DOHH2 (cell line): ENCODE measurements around the gene SLC22A31.
"Not testable (repeated sequence)": the region's sequence is repeated elsewhere in the genome, so short reads cannot be mapped to it uniquely, and the experiment has no call there.

Source experiments
- H3F3A ChIP-seq: fragments of 200-600 bp; sonication (generic), shearing (Covaris generic); 2 replicates; pipeline ENCODE4 v1.6.0; 2016; ENCODE audit warnings: antibody characterized with exemption, mild to moderate bottlenecking; ENCODE audit not compliant: control insufficient read depth, insufficient read depth
- H3K27ac ChIP-seq: fragments of 200-600 bp; sonication (generic); 2 replicates; pipeline ENCODE4 v1.5.1; 2014; ENCODE audit warnings: low read depth, mild to moderate bottlenecking, low read length, moderate library complexity
- H3K27me3 ChIP-seq: fragments of 200-600 bp; sonication (generic); 2 replicates; pipeline ENCODE4 v1.6.1; 2014; ENCODE audit warnings: mild to moderate bottlenecking, low read length, mixed read lengths; ENCODE audit not compliant: control insufficient read depth
- H3K36me3 ChIP-seq: fragments of 200-600 bp; sonication (generic); 2 replicates; pipeline ENCODE4 v1.6.1; 2014; ENCODE audit warnings: mild to moderate bottlenecking, low read length, moderate library complexity, mixed read lengths; ENCODE audit not compliant: control insufficient read depth
- H3K4me1 ChIP-seq: fragments of 200-600 bp; sonication (generic); 2 replicates; pipeline ENCODE4 v1.6.1; 2014; ENCODE audit warnings: mild to moderate bottlenecking, low read length, mixed read lengths; ENCODE audit not compliant: control insufficient read depth
- H3K4me2 ChIP-seq: fragments of 200-600 bp; sonication (generic); 2 replicates; pipeline ENCODE4 v1.6.0; 2014; ENCODE audit warnings: mild to moderate bottlenecking, low read length, moderate library complexity
- H3K4me3 ChIP-seq: fragments of 200-600 bp; sonication (generic); 2 replicates; pipeline ENCODE4 v1.5.1; 2014; ENCODE audit warnings: mild to moderate bottlenecking, low read length, mixed read lengths
- H3K79me2 ChIP-seq: fragments of 200-600 bp; sonication (generic); 2 replicates; pipeline ENCODE4 v1.6.1; 2014; ENCODE audit warnings: mild to moderate bottlenecking, low read length, mixed read lengths; ENCODE audit not compliant: control insufficient read depth
- H3K9me2 ChIP-seq: fragments of 200-600 bp; sonication (generic); replicated peaks from 2 replicates; pipeline ENCODE4 v1.6.1; 2014; ENCODE audit warnings: mild to moderate bottlenecking, low read length, mixed read lengths; ENCODE audit not compliant: control insufficient read depth
- H3K9me3 ChIP-seq: fragments of 200-600 bp; sonication (generic); 2 replicates; pipeline ENCODE4 v1.6.1; 2014; ENCODE audit warnings: antibody characterized with exemption, low read length, mixed read lengths; ENCODE audit not compliant: control insufficient read depth, insufficient read depth
- H4K20me1 ChIP-seq: fragments of 200-600 bp; sonication (generic); 2 replicates; pipeline ENCODE4 v1.6.0; 2014; ENCODE audit warnings: low read depth, mild to moderate bottlenecking, antibody characterized with exemption, low read length, moderate library complexity; ENCODE audit not compliant: control insufficient read depth, insufficient read depth
- EZH2phosphoT487 ChIP-seq: fragments of 200-600 bp; sonication (generic); IDR thresholded peaks from 2 replicates; pipeline ENCODE4 v1.6.1; 2017; ENCODE audit warnings: borderline replicate concordance, mild to moderate bottlenecking, antibody characterized with exemption, low read length, moderate library complexity, mixed read lengths
- TF ChIP-seq, protein P1 (sequence below): fragments of 200-600 bp; sonication (generic); IDR thresholded peaks from one replicate; pipeline ENCODE4 v1.5.1; 2014; ENCODE audit warnings: antibody characterized with exemption, mild to moderate bottlenecking, low read depth, low read length; ENCODE audit not compliant: poor library complexity, severe bottlenecking

SLC22A31 gene

DNA sequence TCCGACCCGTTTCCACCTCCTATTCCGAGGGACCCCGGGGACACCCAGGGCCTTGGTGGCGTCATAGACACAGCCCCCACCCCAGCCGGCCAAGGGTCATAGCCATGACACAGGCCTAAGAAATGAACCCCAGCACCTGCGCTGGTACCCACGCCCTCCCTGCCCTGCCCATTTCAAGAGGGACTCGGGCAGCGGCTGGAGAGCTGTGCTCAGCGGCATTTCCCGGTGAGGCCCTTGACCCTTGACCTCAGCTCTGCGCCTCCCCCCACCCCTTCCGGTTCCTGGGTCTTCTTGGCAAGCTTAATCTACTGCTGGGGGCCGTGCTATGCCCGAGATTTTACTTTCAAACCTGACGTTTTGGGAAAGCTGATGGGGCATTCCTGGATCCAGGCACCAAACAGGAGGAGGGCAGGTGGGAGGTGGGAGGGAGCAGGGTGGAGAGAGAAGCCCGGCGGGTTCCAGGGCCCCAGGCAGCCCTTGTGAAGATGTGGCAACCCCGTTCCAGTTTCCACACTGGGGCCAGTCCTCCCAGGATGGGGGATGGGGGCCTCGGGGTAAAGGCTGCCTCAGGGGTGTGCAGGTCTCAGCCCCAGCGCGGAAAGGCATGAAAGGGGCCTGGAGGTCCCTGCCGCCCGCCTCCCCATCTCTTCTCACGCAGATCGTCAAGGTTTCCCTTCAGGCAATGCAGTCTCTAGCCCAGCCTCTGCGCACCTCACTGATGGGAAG lies at the start of gene SLC22A31:
Gene SLC22A31, minus strand, starts transcription at position 414 of the 726 bp plus-strand sequence. Its CDS starts 36 bp downstream, at position 378.
- no peak within 1 kb of the TSS for H3K4me2 ChIP-seq
- H3K4me3 ChIP-seq, result no peak within 1 kb of the TSS
- H3F3A ChIP-seq, result no peaks in the 10 kb centered on the region
- no peaks in the 10 kb centered on the region for H3K4me1 ChIP-seq
- H3K27me3 ChIP-seq, result no peaks in the 10 kb centered on the region
- no peaks in the 10 kb centered on the region for H3K79me2 ChIP-seq
- no peaks in the 10 kb centered on the region for H4K20me1 ChIP-seq
- no peak for TF ChIP-seq EZH2phosphoT487
- TF ChIP-seq, protein P1, sequence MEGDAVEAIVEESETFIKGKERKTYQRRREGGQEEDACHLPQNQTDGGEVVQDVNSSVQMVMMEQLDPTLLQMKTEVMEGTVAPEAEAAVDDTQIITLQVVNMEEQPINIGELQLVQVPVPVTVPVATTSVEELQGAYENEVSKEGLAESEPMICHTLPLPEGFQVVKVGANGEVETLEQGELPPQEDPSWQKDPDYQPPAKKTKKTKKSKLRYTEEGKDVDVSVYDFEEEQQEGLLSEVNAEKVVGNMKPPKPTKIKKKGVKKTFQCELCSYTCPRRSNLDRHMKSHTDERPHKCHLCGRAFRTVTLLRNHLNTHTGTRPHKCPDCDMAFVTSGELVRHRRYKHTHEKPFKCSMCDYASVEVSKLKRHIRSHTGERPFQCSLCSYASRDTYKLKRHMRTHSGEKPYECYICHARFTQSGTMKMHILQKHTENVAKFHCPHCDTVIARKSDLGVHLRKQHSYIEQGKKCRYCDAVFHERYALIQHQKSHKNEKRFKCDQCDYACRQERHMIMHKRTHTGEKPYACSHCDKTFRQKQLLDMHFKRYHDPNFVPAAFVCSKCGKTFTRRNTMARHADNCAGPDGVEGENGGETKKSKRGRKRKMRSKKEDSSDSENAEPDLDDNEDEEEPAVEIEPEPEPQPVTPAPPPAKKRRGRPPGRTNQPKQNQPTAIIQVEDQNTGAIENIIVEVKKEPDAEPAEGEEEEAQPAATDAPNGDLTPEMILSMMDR, result no peak
- no peak within 1 kb of the TSS for H3K27ac ChIP-seq
- H3K9me2 ChIP-seq, result no peaks in the 10 kb centered on the region
- H3K9me3 ChIP-seq, result no peaks in the 10 kb centered on the region
- no peaks in the 10 kb centered on the region for H3K36me3 ChIP-seq

DNA sequence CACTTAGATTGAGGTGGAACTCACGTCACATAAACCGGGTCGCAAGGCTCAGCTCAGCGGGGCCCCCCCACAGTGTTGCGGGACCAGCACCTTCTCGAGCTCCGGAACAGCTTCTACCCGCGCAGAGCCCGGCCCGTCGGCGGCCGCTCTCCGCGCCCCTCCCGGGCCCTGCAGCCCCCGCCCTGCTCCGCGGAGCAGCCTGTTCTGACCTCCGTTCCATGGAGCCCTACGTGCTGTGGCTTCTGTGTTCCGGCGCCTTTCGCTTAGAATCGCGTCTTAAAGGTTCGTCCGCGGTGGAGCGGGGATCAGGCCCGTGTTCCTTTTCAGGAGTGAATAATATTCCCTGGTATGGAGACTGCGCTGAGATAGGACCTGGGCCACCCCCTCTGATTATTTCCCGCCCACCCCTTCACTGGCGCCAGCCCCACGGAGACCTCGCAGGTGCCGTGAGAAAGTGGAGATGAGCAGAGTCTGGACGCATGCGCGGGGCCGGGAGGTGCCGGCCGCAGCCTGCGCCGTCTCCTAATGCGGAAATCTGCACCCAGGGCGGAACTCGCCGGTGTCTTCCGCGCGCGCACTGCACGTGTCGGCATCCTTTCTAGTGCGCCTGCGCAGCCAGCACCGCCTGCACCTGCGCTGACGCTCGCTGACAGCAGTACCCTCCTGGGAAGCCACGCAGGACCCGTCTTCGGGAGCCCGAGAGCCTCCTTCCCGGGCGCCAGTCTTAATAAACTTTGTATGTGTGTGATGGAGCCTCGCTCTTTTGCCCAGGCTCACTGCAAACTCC lies 48.1 kb upstream of the SLC22A31 start:
- TF ChIP-seq, protein P1, result no peak
- no peak for TF ChIP-seq EZH2phosphoT487
- Histone ChIP-seq H3K4me1 (peaks cover 6% of the 10 kb centered on the region), H3K4me2 (no peak overlapping the region), H3K79me2 (no peaks in the 10 kb centered on the region), H3K9me2 (no peaks in the 10 kb centered on the region), H3F3A (no peaks in the 10 kb centered on the region), H3K4me3 (no peak overlapping the region), H3K27me3 (no peaks in the 10 kb centered on the region), H3K27ac (no peak overlapping the region), H3K36me3 (no peaks in the 10 kb centered on the region), H3K9me3 (no peaks in the 10 kb centered on the region; the same call in 1 of the 2 replicates), H4K20me1 (no peaks in the 10 kb centered on the region)

DNA sequence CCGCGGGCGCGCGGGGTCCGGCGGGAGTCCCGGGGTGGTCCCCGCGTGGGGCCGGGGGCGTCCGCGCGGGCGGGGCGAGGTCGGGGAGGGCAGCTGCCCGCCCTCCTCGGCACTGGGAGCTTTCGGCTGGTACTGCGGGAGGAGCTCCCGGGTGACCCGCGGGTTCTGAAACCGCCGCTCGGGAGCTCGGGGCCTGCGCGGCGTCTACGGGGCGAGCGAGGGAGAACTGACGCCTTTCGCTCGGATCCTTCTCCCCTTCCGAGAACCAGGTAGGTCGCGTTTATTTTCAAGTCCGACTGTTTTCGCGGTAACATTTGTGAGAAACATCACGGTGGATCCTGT lies 47.4 kb upstream of the SLC22A31 start:
- H3K79me2 ChIP-seq, H3K4me2 ChIP-seq, H3K9me3 ChIP-seq, H3K36me3 ChIP-seq, H4K20me1 ChIP-seq, H3K4me3 ChIP-seq, H3K27ac ChIP-seq, H3F3A ChIP-seq, H3K9me2 ChIP-seq, H3K27me3 ChIP-seq: not testable (repeated sequence)
- peaks cover 11% of the 10 kb centered on the region for H3K4me1 ChIP-seq
